Measurements from ENCODE around the gene DNAAF5. TPM values are rescaled to one million over a fixed set of nuclear protein-coding genes. Genes with fewer than 3 reads are reported as not detected.

DNAAF5 gene
- total RNA-seq, 1 donor from 2014 or later: 15.8 TPM

DNA sequence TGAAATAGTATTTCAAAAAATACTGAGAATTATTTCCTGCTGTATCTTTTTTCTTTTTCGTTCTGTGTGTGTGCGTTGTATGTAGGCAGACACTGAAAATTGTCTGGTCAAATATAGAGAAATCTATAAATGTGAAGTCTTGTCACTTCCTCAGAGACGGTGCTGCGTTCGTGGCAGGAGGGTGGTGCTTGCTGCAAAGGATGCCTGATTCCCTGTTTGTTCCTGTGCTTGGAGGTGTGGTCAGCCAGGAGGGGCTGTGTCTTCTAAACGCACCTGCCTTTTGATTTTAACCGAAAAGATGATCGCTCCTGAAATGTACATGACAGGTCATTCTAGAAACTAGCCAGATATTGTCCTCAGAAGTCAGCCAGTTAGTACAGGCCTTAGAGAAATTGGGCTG, 33.1 kb downstream of the DNAAF5 start:
- H3K9me3 ChIP-seq: no peaks in the 10 kb centered on the region
- no peak overlapping the region for H3K27ac ChIP-seq
- H3K4me3 ChIP-seq: no peak overlapping the region
- DNase-seq (no peak), ATAC-seq (no peak)
- no peaks in the 10 kb centered on the region for H3K27me3 ChIP-seq
- H3K36me3 ChIP-seq: peaks cover 58% of the 10 kb centered on the region
- H3K4me1 ChIP-seq: no peaks in the 10 kb centered on the region
- intact Hi-C loops (cut with DNase I): no loop called here
- TF ChIP-seq CTCF (IDR thresholded peaks at IDR 0.05): no peak

- no peak overlapping the region for H3K27ac ChIP-seq
- no peak overlapping the region for H3K4me3 ChIP-seq
- peaks cover 58% of the 10 kb centered on the region for H3K36me3 ChIP-seq
- no peaks in the 10 kb centered on the region for H3K9me3 ChIP-seq
- DNase-seq: no peak
- H3K4me1 ChIP-seq: no peaks in the 10 kb centered on the region
- no peaks in the 10 kb centered on the region for H3K27me3 ChIP-seq
- no peak for ATAC-seq
- no peak for TF ChIP-seq CTCF (IDR thresholded peaks at IDR 0.05)
- intact Hi-C loops (cut with DNase I): no loop called here
These were observed 33.5 kb downstream of the DNAAF5 start for GRCh38 chr7:760006-760405.

DNA sequence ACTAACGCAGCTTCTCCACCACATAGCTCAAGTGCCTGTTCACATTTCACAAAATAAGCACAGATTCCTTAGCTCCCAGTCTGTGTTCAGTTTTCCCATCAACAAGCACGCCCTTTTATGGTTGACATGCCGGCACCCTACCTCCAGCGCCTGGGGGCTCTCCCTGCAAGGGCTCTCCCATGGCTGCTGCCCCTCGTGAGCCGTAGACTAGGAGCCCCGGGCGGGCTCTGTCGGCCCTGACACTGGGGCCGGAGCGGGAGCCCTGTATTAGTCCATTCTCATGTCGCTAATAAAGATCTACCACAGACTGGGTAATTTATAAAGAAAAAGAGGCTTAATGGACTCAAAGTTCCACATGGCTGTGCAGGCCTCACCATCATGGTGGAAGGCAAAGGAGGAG, 34.6 kb downstream of the DNAAF5 start:
- H3K4me3 ChIP-seq: no peak overlapping the region
- H3K36me3 ChIP-seq: peaks cover 62% of the 10 kb centered on the region
- no peaks in the 10 kb centered on the region for H3K9me3 ChIP-seq
- no peak for DNase-seq
- no peak overlapping the region for H3K27ac ChIP-seq
- intact Hi-C loops (cut with DNase I): no loop called here
- H3K4me1 ChIP-seq: no peaks in the 10 kb centered on the region
- no peaks in the 10 kb centered on the region for H3K27me3 ChIP-seq
- TF ChIP-seq CTCF (IDR thresholded peaks at IDR 0.05): no peak
- ATAC-seq: no peak

- TF ChIP-seq CTCF (IDR thresholded peaks at IDR 0.05): no peak
- intact Hi-C loops (cut with DNase I): no loop called here
- ATAC-seq (no peak), DNase-seq (no peak)
- Histone ChIP-seq H3K27me3 (no peaks in the 10 kb centered on the region), H3K4me1 (no peaks in the 10 kb centered on the region), H3K27ac (no peak overlapping the region), H3K36me3 (peaks cover 62% of the 10 kb centered on the region), H3K4me3 (no peak overlapping the region), H3K9me3 (no peaks in the 10 kb centered on the region)
These were observed 35.1 kb downstream of the DNAAF5 start for GRCh38 chr7:761631-762030.

DNA sequence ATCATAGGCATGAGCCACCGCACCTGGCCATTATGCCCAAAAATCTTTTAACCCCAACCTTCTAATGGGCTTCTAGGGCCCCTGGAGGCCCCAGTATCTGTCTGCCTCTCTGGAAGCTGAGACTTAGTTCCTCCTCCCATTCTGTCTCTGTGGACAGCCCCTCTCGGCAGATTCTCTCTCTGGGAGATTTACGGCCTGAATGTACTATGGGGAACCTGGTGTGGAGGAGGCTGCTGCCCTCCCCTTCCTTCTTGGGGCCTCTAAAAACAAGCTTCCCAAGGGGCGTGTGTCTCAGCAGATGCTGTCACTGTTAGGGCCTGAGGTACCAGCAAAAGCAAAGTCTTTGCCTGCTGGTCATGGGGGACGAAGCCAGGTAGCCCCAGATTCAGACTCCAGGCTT, 36.4 kb downstream of the DNAAF5 start:
- Histone ChIP-seq H3K36me3 (peaks cover 49% of the 10 kb centered on the region), H3K9me3 (no peaks in the 10 kb centered on the region), H3K4me1 (no peaks in the 10 kb centered on the region), H3K27me3 (no peaks in the 10 kb centered on the region), H3K27ac (no peak overlapping the region), H3K4me3 (no peak overlapping the region)
- no peak for ATAC-seq
- DNase-seq: no peak
- no peak for TF ChIP-seq CTCF (IDR thresholded peaks at IDR 0.05)
- intact Hi-C loops (cut with DNase I): no loop called here

DNA sequence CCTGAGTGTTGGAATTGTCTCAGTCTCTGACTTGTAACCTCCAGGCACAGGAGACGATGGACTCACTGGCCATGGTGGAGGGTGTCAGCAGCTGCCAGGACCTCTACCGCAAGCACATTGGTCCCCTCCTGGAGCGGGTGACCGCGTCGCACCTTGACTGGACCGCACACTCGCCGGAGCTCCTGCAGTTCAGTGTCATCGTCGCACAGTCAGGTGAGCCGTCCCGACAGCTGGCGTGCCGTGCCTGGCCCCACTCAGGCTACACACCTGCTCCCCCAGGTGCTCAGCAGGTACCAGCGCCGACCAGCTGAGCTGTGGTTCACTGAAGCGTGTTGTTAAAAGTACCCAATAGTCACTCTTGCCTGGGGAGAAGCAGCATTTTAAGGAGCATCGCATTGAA, 37.3 kb downstream of the DNAAF5 start:
- H3K27ac ChIP-seq: no peak overlapping the region
- intact Hi-C loops (cut with DNase I): no loop called here
- TF ChIP-seq CTCF (IDR thresholded peaks at IDR 0.05): no peak
- H3K4me1 ChIP-seq: no peaks in the 10 kb centered on the region
- no peaks in the 10 kb centered on the region for H3K9me3 ChIP-seq
- no peaks in the 10 kb centered on the region for H3K27me3 ChIP-seq
- ATAC-seq (no peak), DNase-seq (no peak)
- no peak overlapping the region for H3K4me3 ChIP-seq
- H3K36me3 ChIP-seq: peaks cover 47% of the 10 kb centered on the region

All from upper lobe of right lung (tissue), 1 donor.